HepG2 (cell line): Measurements from ENCODE around the gene HSD17B2. TPM values are rescaled to one million over a fixed set of nuclear protein-coding genes. Genes with fewer than 3 reads are reported as not detected.

Experiments
- ATF5 ChIP-seq: sonication (generic); formaldehyde crosslinking; IDR thresholded peaks from 2 replicates; pipeline ENCODE4 v1.4.0; 2020; ENCODE audit warnings: mild to moderate bottlenecking, low read depth, missing genetic modification reagents
- FIP1L1 ChIP-seq: fragments of 200-400 bp; formaldehyde crosslinking; IDR thresholded peaks from 2 replicates; pipeline ENCODE4 v1.6.1; 2018; ENCODE audit warnings: low read depth, mild to moderate bottlenecking, low read length, moderate library complexity, borderline replicate concordance; ENCODE audit not compliant: insufficient read depth
- GFI1 ChIP-seq: sonication (generic); formaldehyde crosslinking; IDR thresholded peaks from 2 replicates; pipeline ENCODE4 v1.5.0; 2020; ENCODE audit warnings: missing genetic modification reagents, mild to moderate bottlenecking, borderline replicate concordance
- GPN1 ChIP-seq: sonication (generic); formaldehyde crosslinking; IDR thresholded peaks from 2 replicates; pipeline ENCODE4 v1.5.1; 2020; ENCODE audit warnings: missing genetic modification reagents, borderline replicate concordance
- HHEX ChIP-seq: IDR thresholded peaks from 2 replicates; pipeline ENCODE4 v1.6.1; 2016; ENCODE audit warnings: control low read depth
- HNRNPK ChIP-seq: fragments of 200-400 bp; formaldehyde crosslinking; IDR thresholded peaks from 2 replicates; pipeline ENCODE4 v1.6.1; 2018; ENCODE audit warnings: low read length, low read depth, moderate library complexity, mild to moderate bottlenecking; ENCODE audit not compliant: poor library complexity, severe bottlenecking
- IKZF5 ChIP-seq: IDR thresholded peaks from 2 replicates; pipeline ENCODE4 v1.6.1; 2018; ENCODE audit warnings: missing genetic modification reagents, mild to moderate bottlenecking, missing compliant biosample characterization
- REL ChIP-seq: sonication (generic); formaldehyde crosslinking; conservative IDR thresholded peaks from 2 replicates; pipeline ENCODE4 v1.8.0; 2022; ENCODE audit warnings: mild to moderate bottlenecking, missing genetic modification reagents, moderate library complexity
- SMC3 ChIP-seq: IDR thresholded peaks from 2 replicates; pipeline ENCODE4 v1.6.1; 2011; ENCODE audit warnings: low read length, improper control_type of control experiment
- STAT5B ChIP-seq: sonication (generic); formaldehyde crosslinking; IDR thresholded peaks from 2 replicates; pipeline ENCODE4 v1.4.0; 2020; ENCODE audit warnings: missing genetic modification reagents
- TSC22D2 ChIP-seq: sonication (generic); formaldehyde crosslinking; IDR thresholded peaks from 2 replicates; pipeline ENCODE4 v1.5.1; 2020; ENCODE audit warnings: missing genetic modification reagents, mild to moderate bottlenecking, borderline replicate concordance
- U2AF1 ChIP-seq: fragments of 200-400 bp; formaldehyde crosslinking; optimal IDR thresholded peaks from 2 replicates; pipeline ENCODE3; 2017; ENCODE audit warnings: mild to moderate bottlenecking, low read depth, low read length
- UBTF ChIP-seq: sonication (generic); formaldehyde crosslinking; IDR thresholded peaks from 2 replicates; pipeline ENCODE4 v1.4.0; 2020; ENCODE audit warnings: mild to moderate bottlenecking, missing genetic modification reagents
- ZBTB7A ChIP-seq: sonication (generic); formaldehyde crosslinking; IDR thresholded peaks from 2 replicates; pipeline ENCODE4 v1.8.0; 2022; ENCODE audit warnings: mild to moderate bottlenecking, missing genetic modification reagents
- ZIK1 ChIP-seq: sonication (generic); formaldehyde crosslinking; IDR thresholded peaks from 2 replicates; pipeline ENCODE4 v1.5.0; 2020; ENCODE audit warnings: mild to moderate bottlenecking, low read depth, missing genetic modification reagents, borderline replicate concordance
- ZNF30 ChIP-seq: sonication (generic); formaldehyde crosslinking; IDR thresholded peaks from 2 replicates; pipeline ENCODE4 v1.5.0; 2020; ENCODE audit warnings: mild to moderate bottlenecking, missing genetic modification reagents
- ZNF543 ChIP-seq: sonication (generic); formaldehyde crosslinking; IDR thresholded peaks from 2 replicates; pipeline ENCODE4 v1.4.0; 2020; ENCODE audit warnings: mild to moderate bottlenecking, missing genetic modification reagents
- ZNF75D ChIP-seq: sonication (generic); formaldehyde crosslinking; IDR thresholded peaks from 2 replicates; pipeline ENCODE4 v1.8.1; 2023; ENCODE audit warnings: missing genetic modification reagents, mild to moderate bottlenecking, borderline replicate concordance
- ZNF782 ChIP-seq: sonication (generic); formaldehyde crosslinking; IDR thresholded peaks from 2 replicates; pipeline ENCODE4 v1.4.0; 2020; ENCODE audit warnings: missing genetic modification reagents, mild to moderate bottlenecking, borderline replicate concordance
- polyA plus RNA-seq, 8 experiments: library from polyadenylated mRNA; depleted of rRNA in 3 of 8; stranded (reverse) in 7 of 8; unstranded in 1 of 8; fragments of >200 nt; fragmentation: Illumina TruSeq in 4 of 8; extraction: Trizol in 4 of 8; gene quantifications; 2 replicates each; pipeline versions ENCODE4 v1.2.1 to v1.2.3, GENCODE V29; 2011 to 2016; ENCODE audit warnings: low read depth in 4 of 8, missing spikeins in 1 of 8, mixed read lengths in 1 of 8; ENCODE audit not compliant: insufficient read depth in 1 of 8
- total RNA-seq, 5 experiments: library from RNA; depleted of rRNA; stranded (reverse); fragments of >200 nt; fragmentation: Illumina TruSeq; extraction: Trizol; gene quantifications; 2 replicates each; pipeline ENCODE4 v1.2.3, GENCODE V29; 2016; ENCODE audit warnings: low read depth in 1 of 5
- TF ChIP-seq, protein P1 (sequence below): IDR thresholded peaks from 2 replicates; pipeline ENCODE4 v1.6.1; 2016; ENCODE audit warnings: low read depth
- TF ChIP-seq, protein P2 (sequence below): sonication (generic); formaldehyde crosslinking; IDR thresholded peaks from 2 replicates; pipeline ENCODE4 v1.4.0; 2020; ENCODE audit warnings: mild to moderate bottlenecking, missing genetic modification reagents
- TF ChIP-seq, protein P3 (sequence below): sonication (generic); formaldehyde crosslinking; IDR thresholded peaks from 2 replicates; pipeline ENCODE4 v1.9.0; 2021; ENCODE audit warnings: missing genetic modification reagents, mild to moderate bottlenecking, borderline replicate concordance

Gene HSD17B2
- total and polyA plus RNA-seq, 2 of the 13 experiments (the other 11 are each of a cell fraction or from before 2014, with no cell fraction given): 26.3 to 69.3 TPM

DNA sequence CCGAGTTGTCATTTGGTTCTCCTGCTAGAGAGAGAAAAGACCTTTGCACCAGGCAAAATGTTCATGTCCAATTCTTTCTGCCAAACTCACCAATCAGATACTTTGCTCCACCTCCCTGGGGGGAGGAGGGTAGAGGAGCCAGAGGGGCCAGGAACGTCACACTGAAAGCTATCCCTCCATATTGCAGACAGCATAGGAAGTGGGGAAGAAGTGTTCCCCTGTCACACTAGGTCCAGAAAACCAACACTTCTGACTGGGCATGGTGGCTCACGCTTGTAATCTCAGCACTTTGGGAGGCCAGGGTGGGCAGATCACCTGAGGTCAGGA is 9.5 kb downstream of the HSD17B2 start (continued):
- TF ChIP-seq ZNF75D (CRISPR knock-in tag) (no peak), ZBTB7A (CRISPR knock-in tag) (no peak), ATF5 (no peak), GFI1 (no peak), REL (CRISPR knock-in tag) (no peak), GPN1 (CRISPR knock-in tag) (no peak), TSC22D2 (no peak), FIP1L1 (no peak), SMC3 (no peak), ZNF782 (CRISPR knock-in tag) (no peak), UBTF (no peak; the same call in 1 of the 2 replicates), HHEX (CRISPR knock-in tag) (peak; percentile 51; the same call in 1 of the 2 replicates), ZIK1 (no peak), IKZF5 (CRISPR knock-in tag) (no peak), ZNF543 (CRISPR knock-in tag) (no peak), HNRNPK (no peak), ZNF30 (CRISPR knock-in tag) (no peak), U2AF1 (no peak), STAT5B (no peak)
- TF ChIP-seq, protein P1, sequence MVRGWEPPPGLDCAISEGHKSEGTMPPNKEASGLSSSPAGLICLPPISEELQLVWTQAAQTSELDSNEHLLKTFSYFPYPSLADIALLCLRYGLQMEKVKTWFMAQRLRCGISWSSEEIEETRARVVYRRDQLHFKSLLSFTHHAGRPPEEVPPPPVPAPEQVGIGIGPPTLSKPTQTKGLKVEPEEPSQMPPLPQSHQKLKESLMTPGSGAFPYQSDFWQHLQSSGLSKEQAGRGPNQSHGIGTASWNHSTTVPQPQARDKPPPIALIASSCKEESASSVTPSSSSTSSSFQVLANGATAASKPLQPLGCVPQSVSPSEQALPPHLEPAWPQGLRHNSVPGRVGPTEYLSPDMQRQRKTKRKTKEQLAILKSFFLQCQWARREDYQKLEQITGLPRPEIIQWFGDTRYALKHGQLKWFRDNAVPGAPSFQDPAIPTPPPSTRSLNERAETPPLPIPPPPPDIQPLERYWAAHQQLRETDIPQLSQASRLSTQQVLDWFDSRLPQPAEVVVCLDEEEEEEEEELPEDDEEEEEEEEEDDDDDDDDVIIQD (CRISPR knock-in tag): peak; percentile 62; the same call in 1 of the 2 replicates
- TF ChIP-seq, protein P2, sequence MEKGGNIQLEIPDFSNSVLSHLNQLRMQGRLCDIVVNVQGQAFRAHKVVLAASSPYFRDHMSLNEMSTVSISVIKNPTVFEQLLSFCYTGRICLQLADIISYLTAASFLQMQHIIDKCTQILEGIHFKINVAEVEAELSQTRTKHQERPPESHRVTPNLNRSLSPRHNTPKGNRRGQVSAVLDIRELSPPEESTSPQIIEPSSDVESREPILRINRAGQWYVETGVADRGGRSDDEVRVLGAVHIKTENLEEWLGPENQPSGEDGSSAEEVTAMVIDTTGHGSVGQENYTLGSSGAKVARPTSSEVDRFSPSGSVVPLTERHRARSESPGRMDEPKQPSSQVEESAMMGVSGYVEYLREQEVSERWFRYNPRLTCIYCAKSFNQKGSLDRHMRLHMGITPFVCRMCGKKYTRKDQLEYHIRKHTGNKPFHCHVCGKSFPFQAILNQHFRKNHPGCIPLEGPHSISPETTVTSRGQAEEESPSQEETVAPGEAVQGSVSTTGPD (CRISPR knock-in tag): no peak
- TF ChIP-seq, protein P3, sequence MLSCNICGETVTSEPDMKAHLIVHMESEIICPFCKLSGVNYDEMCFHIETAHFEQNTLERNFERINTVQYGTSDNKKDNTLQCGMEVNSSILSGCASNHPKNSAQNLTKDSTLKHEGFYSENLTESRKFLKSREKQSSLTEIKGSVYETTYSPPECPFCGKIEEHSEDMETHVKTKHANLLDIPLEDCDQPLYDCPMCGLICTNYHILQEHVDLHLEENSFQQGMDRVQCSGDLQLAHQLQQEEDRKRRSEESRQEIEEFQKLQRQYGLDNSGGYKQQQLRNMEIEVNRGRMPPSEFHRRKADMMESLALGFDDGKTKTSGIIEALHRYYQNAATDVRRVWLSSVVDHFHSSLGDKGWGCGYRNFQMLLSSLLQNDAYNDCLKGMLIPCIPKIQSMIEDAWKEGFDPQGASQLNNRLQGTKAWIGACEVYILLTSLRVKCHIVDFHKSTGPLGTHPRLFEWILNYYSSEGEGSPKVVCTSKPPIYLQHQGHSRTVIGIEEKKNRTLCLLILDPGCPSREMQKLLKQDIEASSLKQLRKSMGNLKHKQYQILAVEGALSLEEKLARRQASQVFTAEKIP (CRISPR knock-in tag): no peak
